Heart left ventricle (tissue), 16 donors: ENCODE data around the gene TIMM50. TPM values are rescaled to one million over a fixed set of nuclear protein-coding genes. Genes with fewer than 3 reads are reported as not detected.

Experiments
- ATAC-seq, 4 donors: fragments of 200-7000 bp; cut with Tn5 transposase; one replicate each; pipeline ENCODE4 v1.9.1; 2020 to 2022; ENCODE audit warnings: moderate library complexity in 4 of 4, mild to moderate bottlenecking in 3 of 4, moderate number of reproducible peaks in 1 of 4
- DNase-seq, 5 donors: peaks; one replicate each; pipeline ENCODE4 v3.0.0-alpha.2; 2020
- H3K27ac ChIP-seq, 12 donors: fragments of 200-600 bp; sonication (generic) in 4 of 12; one replicate each; pipeline versions ENCODE4 v1.5.0 to v1.8.0; 2016 to 2022; ENCODE audit warnings: mild to moderate bottlenecking in 2 of 12
- H3K27me3 ChIP-seq, 9 donors: fragments of 200-600 bp; sonication (generic) in 2 of 9; one replicate each; pipeline versions ENCODE4 v1.5.1 to v1.8.0; 2016 to 2022; ENCODE audit warnings: mild to moderate bottlenecking in 3 of 9
- H3K36me3 ChIP-seq, 9 donors: fragments of 200-600 bp; sonication (generic) in 2 of 9; one replicate each; pipeline versions ENCODE4 v1.5.0 to v1.8.0; 2018 to 2022; ENCODE audit warnings: mild to moderate bottlenecking in 2 of 9
- H3K4me1 ChIP-seq, 12 donors: fragments of 200-600 bp; sonication (generic) in 4 of 12; one replicate each; pipeline versions ENCODE4 v1.5.0 to v1.8.0; 2016 to 2022; ENCODE audit warnings: mild to moderate bottlenecking in 3 of 12
- H3K4me3 ChIP-seq, 12 donors: fragments of 200-600 bp; sonication (generic) in 4 of 12; one replicate each; pipeline versions ENCODE4 v1.5.0 to v1.8.0; 2017 to 2022; ENCODE audit warnings: mild to moderate bottlenecking in 9 of 12, moderate library complexity in 4 of 12
- H3K9me3 ChIP-seq, 12 donors: fragments of 200-600 bp; sonication (generic) in 4 of 12; one replicate each; pipeline versions ENCODE4 v1.5.0 to v1.8.0; 2016 to 2022; ENCODE audit warnings: mild to moderate bottlenecking in 1 of 12
- POLR2A ChIP-seq, 2 donors: fragments of 450-650 bp; IDR thresholded peaks; one replicate each; pipeline ENCODE4 v1.6.1; 2017; ENCODE audit warnings: antibody characterized with exemption in 2 of 2, mild to moderate bottlenecking in 2 of 2, moderate library complexity in 2 of 2
- WGBS, 4 donors: extraction: QIAGEN DNeasy Blood & Tissue Kit in 2 of 4; methylation state at CpG; one replicate each; pipeline versions ENCODE4 v1.1.5 to v1.1.7; 2013 to 2018; 5-methylcytosine and 5-hydroxymethylcytosine counted together
- intact Hi-C, 10 donors: fragments of 100-400 bp; cut with DNase I; formaldehyde crosslinking; loops; one replicate each; pipeline versions ENCODE4 v1.11.1 to v1.14.2; 2022
- polyA plus RNA-seq, 2 donors: library from polyadenylated mRNA; stranded (reverse); fragments of 200-250 nt; gene quantifications; one replicate each; pipeline ENCODE4 v1.2.3, GENCODE V29; 2013
- total RNA-seq, 9 donors: library from RNA; depleted of rRNA in 2 of 9; stranded (reverse); fragments of >200 nt in 2 of 9; fragmentation: NEBNext Ultra II Directional in 3 of 9; extraction: Animal tissue kit (Norgen Biotek cat#: 25700) in 3 of 9; gene quantifications; one replicate each; pipeline versions ENCODE4 v1.1.0 to v1.2.4, GENCODE V29; 2016 to 2023
- TF ChIP-seq, protein P1 (sequence below), 12 donors: fragments of 200-600 bp; sonication (generic) in 4 of 12; IDR thresholded peaks; one replicate each; pipeline versions ENCODE4 v1.5.0 to v1.8.0; 2018 to 2022; ENCODE audit warnings: antibody characterized with exemption in 12 of 12, mild to moderate bottlenecking in 5 of 12
- donor health status: ischemic (EF 13 %, LVEDD 7.1; RV severe dilation, severe dysfunction).
- donor health status: healthy with polysubstance abuse.
- donor health status: DM: no; HTN: yes; CAD: no.
- donor health status: DM: no; HTN: no; CAD: no.
- donor health status: ischemic (EF 25% LVEDD 6.9; RV normal size, moderate dysfunction).
- donor health status: ischemic (EF 25% LVEDD 5.7; RV mildly dilated, moderate dysfunction).
- donor health status: healthy.
- donor health status: DM: yes; HTN: yes; CAD: no.
- donor health status: ischemic (EF 35%, LVEDD 5.7; RV mildly dilated, moderate dysfunction).
- donor health status: nonischemic (EF 11% LVEDD 7.7; RV severe dilation, severe dysfunction).
- donor health status: DM: yes; HTN: yes; CAD: no.
- donor health status: PGD.
- donor health status: ischemic (EF 29% LVEDD 5.4; RV normal size, mild dysfunction).
- donor health status: nonischemic (EF 23%, LVEDD 6.1; RV moderate dilation, normal function).

The TIMM50 gene
- total and polyA plus RNA-seq, 11 donors: 66.0 to 106 (median 77.5) TPM

- no peaks in the 10 kb centered on the region for H3K9me3 ChIP-seq
- H3K36me3 ChIP-seq: peaks cover 2 to 100% (median 99%) of the 10 kb centered on the region in 9 donors
- no peaks in the 10 kb centered on the region for H3K4me1 ChIP-seq
- no peak for TF ChIP-seq POLR2A (IDR thresholded peaks at IDR 0.05)
- TF ChIP-seq, protein P1, sequence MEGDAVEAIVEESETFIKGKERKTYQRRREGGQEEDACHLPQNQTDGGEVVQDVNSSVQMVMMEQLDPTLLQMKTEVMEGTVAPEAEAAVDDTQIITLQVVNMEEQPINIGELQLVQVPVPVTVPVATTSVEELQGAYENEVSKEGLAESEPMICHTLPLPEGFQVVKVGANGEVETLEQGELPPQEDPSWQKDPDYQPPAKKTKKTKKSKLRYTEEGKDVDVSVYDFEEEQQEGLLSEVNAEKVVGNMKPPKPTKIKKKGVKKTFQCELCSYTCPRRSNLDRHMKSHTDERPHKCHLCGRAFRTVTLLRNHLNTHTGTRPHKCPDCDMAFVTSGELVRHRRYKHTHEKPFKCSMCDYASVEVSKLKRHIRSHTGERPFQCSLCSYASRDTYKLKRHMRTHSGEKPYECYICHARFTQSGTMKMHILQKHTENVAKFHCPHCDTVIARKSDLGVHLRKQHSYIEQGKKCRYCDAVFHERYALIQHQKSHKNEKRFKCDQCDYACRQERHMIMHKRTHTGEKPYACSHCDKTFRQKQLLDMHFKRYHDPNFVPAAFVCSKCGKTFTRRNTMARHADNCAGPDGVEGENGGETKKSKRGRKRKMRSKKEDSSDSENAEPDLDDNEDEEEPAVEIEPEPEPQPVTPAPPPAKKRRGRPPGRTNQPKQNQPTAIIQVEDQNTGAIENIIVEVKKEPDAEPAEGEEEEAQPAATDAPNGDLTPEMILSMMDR (IDR thresholded peaks at IDR 0.05): no peak
- no peak for ATAC-seq
- no peak for DNase-seq
- 89 to 92% (median 90%) methylated on average over 6 of the region's 6 CpGs for WGBS, 4 donors
- no peak overlapping the region for H3K27ac ChIP-seq
- no peaks in the 10 kb centered on the region for H3K27me3 ChIP-seq
- no peak overlapping the region for H3K4me3 ChIP-seq
- intact Hi-C loops: no loop called here
These were observed 11.1 kb upstream of the TIMM50 start for GRCh38 chr19:39469567-39469966.

GRCh38 chr19:39470724-39471339, 9.8 kb upstream of the TIMM50 start:
- 85 to 91% (median 88%) methylated on average over 6 to 7 of the region's 7 CpGs for WGBS, 4 donors
- no peak for DNase-seq

DNA sequence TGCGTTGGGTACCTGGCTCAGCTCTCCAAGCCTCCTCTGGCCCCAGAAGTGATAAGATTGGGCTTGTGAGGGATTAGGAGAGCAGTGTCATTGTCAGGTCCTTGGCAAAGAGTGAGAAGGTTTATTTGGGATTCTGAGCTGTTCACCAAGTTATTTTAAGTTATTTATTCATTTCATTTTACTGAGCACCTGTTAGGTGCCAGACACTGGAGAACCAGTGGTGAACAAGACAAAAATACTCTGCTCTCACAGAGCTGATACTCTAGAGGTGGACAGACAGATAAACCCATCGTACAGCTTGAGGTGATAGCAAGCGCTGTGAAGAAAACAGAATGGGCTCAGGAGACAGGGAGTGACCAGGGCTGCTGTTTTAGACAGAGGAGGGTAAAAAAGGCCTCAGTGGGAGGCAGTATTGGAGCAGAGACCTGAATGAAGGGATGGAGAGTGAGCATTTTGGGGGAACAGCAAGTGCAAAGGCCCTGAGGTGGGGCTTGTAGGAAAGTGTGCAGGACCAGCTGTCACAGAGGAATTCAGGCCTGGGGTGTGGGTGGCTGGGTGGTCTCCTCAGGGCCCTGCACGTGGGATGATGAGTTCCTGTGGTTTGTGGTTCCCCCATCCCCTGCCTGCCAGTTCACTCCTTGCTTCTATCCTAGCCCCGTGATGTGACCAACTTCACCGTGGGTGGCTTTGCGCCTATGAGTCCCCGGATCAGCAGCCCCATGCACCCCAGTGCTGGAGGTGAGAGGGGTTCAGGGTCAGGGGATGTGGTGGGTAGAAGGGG, 8.7 kb upstream of the TIMM50 start:
- H3K27me3 ChIP-seq: no peaks in the 10 kb centered on the region
- H3K36me3 ChIP-seq: peaks cover 2 to 98% (median 94%) of the 10 kb centered on the region in 9 donors
- no peak overlapping the region for H3K4me3 ChIP-seq
- no peak for ATAC-seq
- intact Hi-C loops: loop anchor here in 3 of 10 donors (5.0 to 10.0 kb wide), 2 partner anchors 60 to 63 kb away; partner anchors contain the start of gene EID2B (in 3 of the 3)
- no peak overlapping the region for H3K27ac ChIP-seq
- no peak for DNase-seq
- peaks cover 0 to 7% (median 0%) of the 10 kb centered on the region in 12 donors for H3K4me1 ChIP-seq
- WGBS, 4 donors: 83 to 90% (median 88%) methylated on average over 8 of the region's 8 CpGs
- TF ChIP-seq, protein P1 (IDR thresholded peaks at IDR 0.05): no peak
- no peak for TF ChIP-seq POLR2A (IDR thresholded peaks at IDR 0.05)
- H3K9me3 ChIP-seq: no peaks in the 10 kb centered on the region

More at GRCh38 chr19:39470724-39471339, 9.8 kb upstream of the TIMM50 start:
- H3K4me1 ChIP-seq: peaks cover 0 to 5% (median 0%) of the 10 kb centered on the region in 12 donors
- no peaks in the 10 kb centered on the region for H3K27me3 ChIP-seq
- no peaks in the 10 kb centered on the region for H3K9me3 ChIP-seq
- no peak overlapping the region for H3K27ac ChIP-seq
- ATAC-seq: no peak
- H3K4me3 ChIP-seq: no peak overlapping the region
- TF ChIP-seq POLR2A (IDR thresholded peaks at IDR 0.05): no peak
- TF ChIP-seq, protein P1 (IDR thresholded peaks at IDR 0.05): no peak
- intact Hi-C loops: loop anchor here in 3 of 10 donors (5.0 to 10.0 kb wide), 2 partner anchors 61 to 64 kb away; partner anchors contain the start of gene EID2B (in 3 of the 3)
- H3K36me3 ChIP-seq: peaks cover 2 to 100% (median 95%) of the 10 kb centered on the region in 9 donors
